ENCODE measurements around the gene KCNN3. TPM values are rescaled to one million over a fixed set of nuclear protein-coding genes. Genes with fewer than 3 reads are reported as not detected.

KCNN3 gene
- total RNA-seq, 2 experiments from 2014 or later = 0.25 to 0.26 TPM

- H3K27ac Mint-ChIP-seq = no peak overlapping the region
- H3K4me3 Mint-ChIP-seq = no peak overlapping the region
- H3K27me3 Mint-ChIP-seq (ENCODE audit: low read depth) = peaks cover 2% of the 10 kb centered on the region
- H3K4me1 Mint-ChIP-seq (ENCODE audit: low read depth) = no peaks in the 10 kb centered on the region
- DNase-seq = no peak
- H3K9me3 Mint-ChIP-seq = no peaks in the 10 kb centered on the region
- no peaks in the 10 kb centered on the region for H3K36me3 Mint-ChIP-seq (ENCODE audit: low read depth)
- intact Hi-C loops (cut with micrococcal nuclease) = no loop called here
- CTCF ChIA-PET = interaction anchor here (0.6 to 0.9 kb wide), 2 partner anchors 43 to 531 kb away, joined by 3 read pairs; no protein-coding TSS in a partner anchor
Observed at GRCh38 chr1:154802336-154802969, 67.6 kb downstream of the KCNN3 start.

GRCh38 chr1:154801234-154802011 lies 68.7 kb downstream of the KCNN3 start:
- DNase-seq = no peak
- Mint-ChIP-seq H3K9me3 (no peaks in the 10 kb centered on the region), H3K36me3 (ENCODE audit: low read depth) (no peaks in the 10 kb centered on the region), H3K4me1 (ENCODE audit: low read depth) (no peaks in the 10 kb centered on the region), H3K4me3 (no peak overlapping the region), H3K27me3 (ENCODE audit: low read depth) (peaks cover 2% of the 10 kb centered on the region), H3K27ac (no peak overlapping the region)
- intact Hi-C loops (cut with micrococcal nuclease) = no loop called here
- CTCF ChIA-PET = interaction anchor here (0.9 kb wide), 1 partner anchor 42 kb away, joined by 3 read pairs; no protein-coding TSS in a partner anchor

- no peak overlapping the region for H3K4me3 Mint-ChIP-seq
- DNase-seq = no peak
- no peaks in the 10 kb centered on the region for H3K4me1 Mint-ChIP-seq (ENCODE audit: low read depth)
- no peaks in the 10 kb centered on the region for H3K9me3 Mint-ChIP-seq
- H3K36me3 Mint-ChIP-seq (ENCODE audit: low read depth) = no peaks in the 10 kb centered on the region
- intact Hi-C loops (cut with micrococcal nuclease) = no loop called here
- H3K27me3 Mint-ChIP-seq (ENCODE audit: low read depth) = peaks cover 2% of the 10 kb centered on the region
- CTCF ChIA-PET = no interaction called here
- no peak overlapping the region for H3K27ac Mint-ChIP-seq
Observed at GRCh38 chr1:154799188-154799587, 70.9 kb downstream of the KCNN3 start.

GRCh38 chr1:154798645-154799044 lies 71.4 kb downstream of the KCNN3 start:
- H3K27me3 Mint-ChIP-seq (ENCODE audit: low read depth) = no peaks in the 10 kb centered on the region
- CTCF ChIA-PET = no interaction called here
- H3K27ac Mint-ChIP-seq = no peak overlapping the region
- H3K9me3 Mint-ChIP-seq = no peaks in the 10 kb centered on the region
- no peaks in the 10 kb centered on the region for H3K36me3 Mint-ChIP-seq (ENCODE audit: low read depth)
- intact Hi-C loops (cut with micrococcal nuclease) = no loop called here
- DNase-seq = no peak
- H3K4me3 Mint-ChIP-seq = no peak overlapping the region
- H3K4me1 Mint-ChIP-seq (ENCODE audit: low read depth) = no peaks in the 10 kb centered on the region

- intact Hi-C loops (cut with micrococcal nuclease) = no loop called here
- Mint-ChIP-seq H3K4me3 (no peak overlapping the region), H3K27ac (no peak overlapping the region), H3K27me3 (ENCODE audit: low read depth) (no peaks in the 10 kb centered on the region), H3K9me3 (no peaks in the 10 kb centered on the region), H3K36me3 (ENCODE audit: low read depth) (no peaks in the 10 kb centered on the region), H3K4me1 (ENCODE audit: low read depth) (peaks cover 9% of the 10 kb centered on the region)
- no peak for DNase-seq
- CTCF ChIA-PET = interaction anchor here (1.8 kb wide), 1 partner anchor 36 kb away, joined by 7 read pairs; no protein-coding TSS in a partner anchor
Observed at GRCh38 chr1:154797175-154797574, 72.9 kb downstream of the KCNN3 start.

GRCh38 chr1:154796303-154796892 lies 73.7 kb downstream of the KCNN3 start:
- Mint-ChIP-seq H3K27ac (no peak overlapping the region), H3K36me3 (ENCODE audit: low read depth) (no peaks in the 10 kb centered on the region), H3K4me3 (no peak overlapping the region), H3K9me3 (no peaks in the 10 kb centered on the region), H3K27me3 (ENCODE audit: low read depth) (no peaks in the 10 kb centered on the region), H3K4me1 (ENCODE audit: low read depth) (peaks cover 16% of the 10 kb centered on the region)
- CTCF ChIA-PET = interaction anchor here (1.8 kb wide), 1 partner anchor 36 kb away, joined by 7 read pairs; no protein-coding TSS in a partner anchor
- DNase-seq = no peak
- intact Hi-C loops (cut with micrococcal nuclease) = no loop called here

- H3K4me1 Mint-ChIP-seq (ENCODE audit: low read depth) = peaks cover 28% of the 10 kb centered on the region
- intact Hi-C loops (cut with micrococcal nuclease) = loop anchor here (5.0 kb wide), 1 partner anchor 288 kb away; no protein-coding TSS in a partner anchor
- H3K9me3 Mint-ChIP-seq = no peaks in the 10 kb centered on the region
- no peak for DNase-seq
- no peak overlapping the region for H3K27ac Mint-ChIP-seq
- CTCF ChIA-PET = interaction anchor here (1.4 kb wide), 1 partner anchor 9 kb away, joined by 4 read pairs; no protein-coding TSS in a partner anchor
- no peaks in the 10 kb centered on the region for H3K36me3 Mint-ChIP-seq (ENCODE audit: low read depth)
- no peaks in the 10 kb centered on the region for H3K27me3 Mint-ChIP-seq (ENCODE audit: low read depth)
- H3K4me3 Mint-ChIP-seq = no peak overlapping the region
Observed at GRCh38 chr1:154794608-154795007, 75.5 kb downstream of the KCNN3 start.

GRCh38 chr1:154793685-154794084 lies 76.4 kb downstream of the KCNN3 start:
- H3K36me3 Mint-ChIP-seq (ENCODE audit: low read depth) = no peaks in the 10 kb centered on the region
- H3K27me3 Mint-ChIP-seq (ENCODE audit: low read depth) = no peaks in the 10 kb centered on the region
- no peak overlapping the region for H3K4me3 Mint-ChIP-seq
- H3K4me1 Mint-ChIP-seq (ENCODE audit: low read depth) = peaks cover 28% of the 10 kb centered on the region
- H3K27ac Mint-ChIP-seq = no peak overlapping the region
- no peaks in the 10 kb centered on the region for H3K9me3 Mint-ChIP-seq
- intact Hi-C loops (cut with micrococcal nuclease) = loop anchor here (5.0 kb wide), 1 partner anchor 289 kb away; no protein-coding TSS in a partner anchor
- no peak for DNase-seq
- CTCF ChIA-PET = interaction anchor here (1.4 kb wide), 1 partner anchor 8 kb away, joined by 4 read pairs; no protein-coding TSS in a partner anchor

GRCh38 chr1:154792899-154793298 lies 77.2 kb downstream of the KCNN3 start:
- no peak for DNase-seq
- no peaks in the 10 kb centered on the region for H3K27me3 Mint-ChIP-seq (ENCODE audit: low read depth)
- no peak overlapping the region for H3K27ac Mint-ChIP-seq
- H3K4me3 Mint-ChIP-seq = no peak overlapping the region
- CTCF ChIA-PET = interaction anchor here (1.1 kb wide), 1 partner anchor 25 kb away, joined by 3 read pairs; no protein-coding TSS in a partner anchor
- no peaks in the 10 kb centered on the region for H3K9me3 Mint-ChIP-seq
- H3K36me3 Mint-ChIP-seq (ENCODE audit: low read depth) = no peaks in the 10 kb centered on the region
- intact Hi-C loops (cut with micrococcal nuclease) = loop anchor here (5.0 kb wide), 1 partner anchor 289 kb away; no protein-coding TSS in a partner anchor
- peaks cover 28% of the 10 kb centered on the region for H3K4me1 Mint-ChIP-seq (ENCODE audit: low read depth)

GRCh38 chr1:154791292-154792166 lies 78.6 kb downstream of the KCNN3 start:
- peak overlapping the region; percentile 47 for H3K4me3 Mint-ChIP-seq
- H3K27me3 Mint-ChIP-seq (ENCODE audit: low read depth) = no peaks in the 10 kb centered on the region
- H3K27ac Mint-ChIP-seq = peak overlapping the region; percentile 88
- no peaks in the 10 kb centered on the region for H3K9me3 Mint-ChIP-seq
- CTCF ChIA-PET = interaction anchor here (0.6 to 1.3 kb wide), 16 partner anchors 9 to 386 kb away, joined by 3 to 7 read pairs (median 3); partner anchors contain the start of gene KRTCAP2
- intact Hi-C loops (cut with micrococcal nuclease) = loop anchor here (1.0 to 5.0 kb wide), 5 partner anchors 32 to 291 kb away; no protein-coding TSS in a partner anchor
- H3K36me3 Mint-ChIP-seq (ENCODE audit: low read depth) = no peaks in the 10 kb centered on the region
- peaks cover 29% of the 10 kb centered on the region for H3K4me1 Mint-ChIP-seq (ENCODE audit: low read depth)
- peak; percentile 92 for DNase-seq

GRCh38 chr1:154788886-154789285 lies 81.2 kb downstream of the KCNN3 start:
- no peaks in the 10 kb centered on the region for H3K27me3 Mint-ChIP-seq (ENCODE audit: low read depth)
- no peak overlapping the region for H3K4me3 Mint-ChIP-seq
- H3K27ac Mint-ChIP-seq = peak overlapping the region; percentile 57
- peaks cover 56% of the 10 kb centered on the region for H3K4me1 Mint-ChIP-seq (ENCODE audit: low read depth)
- no peaks in the 10 kb centered on the region for H3K36me3 Mint-ChIP-seq (ENCODE audit: low read depth)
- DNase-seq = no peak
- no peaks in the 10 kb centered on the region for H3K9me3 Mint-ChIP-seq
- intact Hi-C loops (cut with micrococcal nuclease) = no loop called here
- CTCF ChIA-PET = interaction anchor here (0.8 to 1.8 kb wide), 3 partner anchors 28 to 119 kb away, joined by 3 to 10 read pairs (median 3); no protein-coding TSS in a partner anchor

Measured in activated naive CD4-positive, alpha-beta T cell treated with anti-CD3 and anti-CD28 coated beads for 36 hours (primary cell).